ENCODE measurements around the gene COL15A1.
"Not testable (repeated sequence)": the region's sequence is repeated elsewhere in the genome, so short reads cannot be mapped to it uniquely, and the experiment has no call there.

Gene COL15A1

DNA sequence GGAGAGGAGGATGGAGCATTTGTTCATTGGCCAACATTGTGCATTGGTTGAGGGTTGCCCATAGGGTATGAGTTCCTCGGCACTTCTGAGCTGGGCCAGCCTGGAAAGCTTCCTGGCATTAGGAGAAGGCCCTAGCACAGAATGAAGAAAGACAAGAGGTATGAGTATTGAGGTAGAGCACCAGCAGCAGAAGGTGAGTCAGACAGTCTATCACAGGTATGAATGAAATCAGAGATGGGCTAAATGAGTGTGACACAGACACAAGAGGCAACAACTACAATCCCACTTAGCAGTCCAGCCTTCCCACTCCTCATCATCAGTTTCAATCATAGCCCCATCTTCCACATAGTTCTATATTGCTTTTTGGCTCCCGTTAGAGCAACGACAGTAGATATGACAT, 135.8 kb downstream of the COL15A1 start:
- DNase-seq (ENCODE audit: low read depth in 2 of 2) = no peak

DNA sequence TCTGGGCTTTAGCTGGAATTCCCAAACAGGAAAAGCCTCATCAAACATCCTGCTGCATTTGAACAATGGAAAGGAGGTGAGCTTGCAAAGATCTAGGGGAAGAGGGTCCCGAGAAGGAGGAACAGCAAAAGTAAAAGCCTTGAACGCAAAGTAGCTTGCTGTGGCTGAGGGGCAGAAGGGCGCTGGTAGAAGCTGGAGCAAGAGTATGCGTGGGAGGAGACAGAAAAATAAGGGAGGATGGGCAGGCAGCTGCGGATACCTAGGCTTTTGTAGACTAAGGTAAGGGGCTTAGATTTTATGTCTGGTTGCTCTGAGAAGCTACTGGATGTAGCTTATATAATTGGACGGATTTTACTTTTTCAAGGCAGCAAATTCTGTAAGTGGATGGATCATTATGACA, 139.3 kb downstream of the COL15A1 start:
- no peak for DNase-seq (ENCODE audit: low read depth in 2 of 2)

DNA sequence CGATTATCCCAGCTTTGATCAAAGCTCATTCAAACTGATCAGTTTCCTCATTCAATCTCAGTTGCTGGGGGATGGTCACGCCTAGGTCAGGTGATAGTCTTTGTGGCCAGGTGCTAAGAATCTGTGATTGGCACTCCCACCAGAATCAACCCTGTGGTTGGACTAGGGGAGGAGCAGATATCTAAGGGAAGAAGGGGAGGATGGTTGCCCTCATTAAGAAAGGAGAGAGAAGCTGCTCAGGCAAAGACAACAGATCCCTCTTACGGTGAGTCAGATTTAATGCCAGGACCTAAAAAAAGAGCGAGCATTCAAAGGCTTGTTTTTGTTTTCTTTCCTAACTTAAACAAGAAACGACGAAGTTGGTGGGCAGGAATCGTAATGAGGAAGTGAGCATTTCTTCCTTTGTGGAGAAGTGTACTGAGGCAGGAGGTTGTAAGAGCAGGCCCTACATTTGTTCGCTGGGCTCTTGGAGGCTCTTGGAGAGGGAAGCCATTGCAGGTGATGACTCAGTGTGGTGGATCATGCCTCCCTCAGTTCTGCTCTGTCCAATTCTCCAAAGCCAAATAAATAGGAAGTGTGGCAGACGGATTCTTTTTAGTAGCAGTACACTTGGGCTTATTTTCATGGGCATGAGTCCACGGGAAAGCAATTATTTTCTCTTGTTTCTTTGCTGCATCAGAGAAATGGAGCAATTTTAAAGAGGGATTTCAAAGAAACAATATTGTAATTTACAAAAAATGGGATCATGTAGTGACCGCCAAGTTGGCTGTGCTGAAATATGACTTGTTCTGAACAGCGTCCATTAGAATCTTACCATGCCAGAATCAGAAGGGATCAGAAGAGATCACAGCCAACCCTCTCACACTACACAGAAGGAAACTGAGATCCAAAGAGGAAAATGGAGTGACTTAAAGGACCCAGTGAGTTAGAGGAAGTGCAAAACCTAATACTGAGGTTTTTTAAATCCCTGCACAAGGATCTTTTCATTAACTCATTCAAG, 142.5 kb downstream of the COL15A1 start:
- DNase-seq (ENCODE audit: low read depth in 2 of 2) = no peak

DNA sequence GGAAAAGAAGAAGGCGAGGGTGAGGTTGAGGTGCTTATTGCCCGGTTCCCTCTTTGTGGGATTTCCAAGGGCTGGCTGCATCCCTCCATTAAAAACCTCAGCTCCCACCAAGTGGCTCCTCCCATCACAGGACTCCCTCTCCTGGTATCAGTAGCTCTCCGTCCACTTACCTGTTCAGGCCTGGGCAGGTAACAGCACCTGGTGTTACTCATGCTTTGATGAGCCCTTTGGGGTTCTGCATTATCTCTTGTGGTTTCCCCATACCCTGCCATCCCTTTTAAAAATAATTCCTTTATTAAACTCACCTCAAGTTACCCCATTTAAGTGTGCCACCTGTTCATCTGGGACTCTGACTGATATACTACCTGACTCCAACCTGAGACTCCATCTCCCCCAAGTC, 143.8 kb downstream of the COL15A1 start:
- DNase-seq (ENCODE audit: low read depth in 2 of 2) = no peak

DNA sequence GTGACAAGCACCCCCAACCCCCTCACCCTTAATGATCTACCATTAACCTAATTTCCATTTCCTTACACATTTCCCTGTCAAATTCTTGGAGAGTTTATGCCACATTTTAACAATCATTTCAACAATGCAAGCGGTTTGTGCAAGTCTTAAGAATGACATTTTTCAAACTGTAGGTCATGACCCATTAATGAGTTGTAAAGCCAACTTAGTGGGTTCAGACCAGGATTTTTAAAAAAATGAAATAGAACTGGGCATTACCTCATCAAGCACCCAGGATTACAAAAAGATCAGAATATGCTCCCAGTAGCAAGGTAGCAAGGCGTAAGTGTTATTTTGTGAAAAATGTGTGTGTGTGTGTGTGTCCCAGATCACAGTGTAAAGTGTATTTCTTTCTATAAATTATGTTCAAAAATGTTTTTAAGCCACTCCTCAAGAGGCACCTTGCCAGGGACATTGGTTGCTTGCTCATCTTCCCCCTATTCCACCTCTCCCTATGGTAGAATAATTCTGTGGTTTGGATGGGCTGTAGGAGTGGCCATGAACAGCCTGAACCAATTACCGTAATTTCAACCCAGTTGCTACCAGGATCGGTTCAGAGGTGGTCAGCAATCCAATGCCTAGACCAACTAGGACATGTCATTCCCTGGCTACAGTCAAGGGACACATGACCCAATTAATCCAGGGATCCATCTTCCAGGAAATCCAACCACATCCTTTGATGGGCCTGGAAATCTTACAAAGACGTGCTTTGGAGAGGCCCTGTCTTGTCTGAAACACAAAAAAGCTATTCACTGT, 146.8 kb downstream of the COL15A1 start:
- no peak for DNase-seq (ENCODE audit: low read depth in 2 of 2)

DNA sequence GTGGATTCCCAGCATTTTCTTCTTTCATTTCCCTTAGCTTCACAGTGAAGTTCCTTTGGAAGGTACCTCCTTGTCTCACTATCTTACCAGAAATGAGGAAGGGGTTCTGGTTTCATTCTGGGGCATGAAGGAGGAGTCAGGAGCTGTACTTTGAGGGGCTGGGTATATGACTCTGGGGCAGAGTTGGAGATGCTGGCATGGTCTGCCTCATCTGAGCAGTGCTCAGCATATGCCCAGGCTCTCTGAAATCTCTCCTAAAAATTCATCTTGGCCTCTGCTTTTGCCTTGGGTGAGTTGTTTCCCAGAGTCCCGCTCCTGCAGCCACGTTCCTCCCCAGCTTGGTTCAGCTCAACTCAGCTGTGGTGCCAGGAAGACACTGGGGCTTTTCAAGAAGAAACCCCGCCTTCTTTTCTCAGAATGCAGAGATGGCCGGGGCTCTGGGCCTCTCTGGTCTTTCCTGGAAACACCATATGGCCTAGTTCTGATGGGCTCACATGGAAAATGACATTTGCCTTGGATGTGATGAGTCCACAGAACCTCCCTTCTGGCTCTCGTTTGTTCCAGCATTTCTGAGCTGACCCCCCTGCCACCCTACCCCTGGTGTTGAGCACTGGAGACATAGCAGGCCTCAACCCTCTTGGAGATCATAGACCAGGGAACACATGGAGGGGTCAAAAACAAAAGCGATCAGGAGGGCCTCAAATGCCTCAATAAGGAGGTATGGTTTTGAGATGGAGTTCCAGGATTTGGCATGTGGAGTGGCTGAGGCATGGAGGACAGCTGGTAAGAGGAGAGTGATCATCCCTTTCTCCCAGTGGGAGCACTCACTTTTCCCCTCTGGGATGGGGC, 149.2 kb downstream of the COL15A1 start:
- peak in 1 of 2 donors; percentile 39 for DNase-seq (ENCODE audit: low read depth in 2 of 2)

DNA sequence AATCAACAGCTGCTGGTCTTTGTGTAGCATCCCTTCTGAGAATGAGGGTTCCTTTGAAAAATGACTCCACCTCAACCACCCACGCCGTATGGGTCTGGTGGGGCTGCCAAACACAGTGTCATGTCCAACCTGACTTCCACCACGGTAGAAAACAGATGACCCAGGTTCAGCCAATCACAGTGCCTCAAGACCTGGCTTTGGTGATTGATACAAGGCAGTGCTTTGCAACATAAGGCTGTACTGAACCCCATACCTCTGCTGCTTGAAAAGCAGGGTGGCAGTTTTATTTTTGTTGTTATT, 149.7 kb downstream of the COL15A1 start:
- peak in 1 of 2 donors; percentile 25 for DNase-seq (ENCODE audit: low read depth in 2 of 2)

DNA sequence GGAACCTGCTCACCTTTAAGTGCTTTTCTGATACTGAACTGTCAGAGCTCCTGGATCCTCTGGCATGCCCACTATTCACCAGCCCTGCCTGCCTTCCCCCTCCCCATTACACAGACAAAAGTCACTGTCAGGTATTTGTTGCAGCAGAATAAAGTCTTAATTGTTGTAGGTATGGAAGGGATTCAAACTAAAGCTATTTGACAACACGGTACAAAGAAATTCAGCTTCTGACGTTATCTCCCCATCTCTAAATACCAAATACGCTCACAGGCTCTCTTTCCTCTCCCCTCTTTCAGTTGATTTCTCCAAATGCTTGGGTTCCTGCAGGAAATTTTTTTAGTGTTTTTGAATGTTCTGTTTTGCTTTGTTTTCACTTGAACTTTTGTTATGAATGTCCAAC, 151.9 kb downstream of the COL15A1 start:
- no peak for DNase-seq (ENCODE audit: low read depth in 2 of 2)

DNA sequence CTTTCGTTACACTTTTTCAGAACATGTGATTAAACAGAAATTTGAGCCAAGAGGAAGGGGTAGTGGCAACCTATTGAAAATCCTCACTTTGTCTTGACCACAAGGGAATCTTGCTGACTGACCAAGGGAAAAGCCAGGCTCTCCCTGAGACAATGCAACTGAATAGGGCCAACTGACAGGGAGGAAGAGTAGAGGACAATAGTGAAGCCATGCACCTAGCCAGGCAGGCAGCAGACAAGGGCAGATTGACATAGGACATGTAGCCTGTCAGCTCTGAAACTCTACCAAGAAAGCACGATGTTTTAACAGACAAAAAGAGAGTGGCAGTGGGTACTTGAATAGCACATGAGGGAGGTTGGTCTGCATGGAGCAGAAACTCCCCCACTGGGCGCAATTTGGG, 152.7 kb downstream of the COL15A1 start:
- no peak for DNase-seq (ENCODE audit: low read depth in 2 of 2)

DNA sequence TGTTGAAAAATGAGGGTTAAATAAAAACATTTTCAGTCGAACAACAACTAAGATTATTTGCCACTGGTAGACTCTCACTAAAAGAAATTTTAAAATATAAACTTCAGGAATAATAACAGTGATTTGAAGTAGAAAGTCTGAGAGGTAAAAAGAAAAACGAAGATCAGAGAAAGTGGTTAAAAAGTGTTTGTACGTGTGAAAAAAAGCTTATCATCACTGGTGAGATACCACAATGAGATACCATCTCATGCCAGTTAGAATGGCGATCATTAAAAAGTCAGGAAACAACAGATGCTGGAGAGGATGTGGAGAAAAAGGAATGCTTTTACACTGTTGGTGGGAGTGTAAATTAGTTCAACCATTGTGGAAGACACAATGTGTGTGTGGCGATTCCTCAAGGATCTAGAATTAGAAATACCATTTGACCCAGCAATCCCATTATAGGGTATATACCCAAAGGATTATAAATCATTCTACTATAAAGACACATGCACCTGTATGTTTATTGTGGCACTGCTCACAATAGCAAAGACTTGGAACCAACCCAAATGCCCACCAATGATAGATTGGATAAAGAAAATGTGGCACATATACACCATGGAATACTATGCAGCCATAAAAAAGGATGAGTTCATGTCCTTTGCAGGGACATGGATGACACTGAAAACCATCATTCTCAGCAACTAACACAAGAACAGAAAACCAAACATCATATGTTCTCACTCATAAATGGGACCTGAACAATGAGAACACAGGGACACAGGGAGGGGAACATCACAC, 156.3 kb downstream of the COL15A1 start:
- not testable (repeated sequence) for DNase-seq (ENCODE audit: low read depth in 2 of 2)

DNA sequence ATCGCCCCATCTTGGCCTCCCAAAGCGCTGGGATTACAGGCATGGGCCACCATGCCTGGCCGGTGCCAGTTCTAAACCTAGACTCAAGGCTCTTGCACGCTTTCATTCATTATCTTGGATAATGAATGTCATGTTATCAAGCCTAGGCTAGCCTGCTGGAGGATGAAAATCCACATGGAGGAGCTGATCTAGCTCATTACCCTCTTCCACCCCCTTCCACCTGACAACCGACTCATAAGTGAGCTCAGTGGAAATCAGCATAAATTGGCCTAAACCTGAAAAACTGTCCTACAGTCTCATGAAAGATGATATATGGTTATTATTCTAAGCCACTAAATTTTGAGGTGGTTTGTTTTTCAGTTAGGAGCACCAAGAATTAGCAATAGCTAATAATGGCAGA, 157.6 kb downstream of the COL15A1 start:
- no peak for DNase-seq (ENCODE audit: low read depth in 2 of 2)

DNA sequence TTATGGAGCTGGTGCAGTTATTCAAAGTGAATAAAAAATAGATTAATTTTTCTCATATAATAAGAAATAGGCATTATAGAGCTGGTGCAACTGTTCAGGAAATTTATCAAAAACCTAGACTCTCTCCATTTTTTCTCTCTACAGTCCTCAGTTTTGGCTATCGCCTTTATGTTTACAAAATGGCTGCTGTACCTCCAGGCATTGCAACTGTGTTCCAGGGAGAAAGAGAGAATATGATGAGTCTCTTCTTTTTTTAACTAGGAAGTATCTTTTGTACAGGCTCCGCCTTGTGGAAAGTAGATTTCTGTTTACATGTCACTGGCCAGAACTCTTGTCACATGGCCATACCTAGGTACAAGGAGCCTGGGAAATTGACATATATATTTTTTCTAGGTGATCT, 158.1 kb downstream of the COL15A1 start:
- no peak for DNase-seq (ENCODE audit: low read depth in 2 of 2)

DNA sequence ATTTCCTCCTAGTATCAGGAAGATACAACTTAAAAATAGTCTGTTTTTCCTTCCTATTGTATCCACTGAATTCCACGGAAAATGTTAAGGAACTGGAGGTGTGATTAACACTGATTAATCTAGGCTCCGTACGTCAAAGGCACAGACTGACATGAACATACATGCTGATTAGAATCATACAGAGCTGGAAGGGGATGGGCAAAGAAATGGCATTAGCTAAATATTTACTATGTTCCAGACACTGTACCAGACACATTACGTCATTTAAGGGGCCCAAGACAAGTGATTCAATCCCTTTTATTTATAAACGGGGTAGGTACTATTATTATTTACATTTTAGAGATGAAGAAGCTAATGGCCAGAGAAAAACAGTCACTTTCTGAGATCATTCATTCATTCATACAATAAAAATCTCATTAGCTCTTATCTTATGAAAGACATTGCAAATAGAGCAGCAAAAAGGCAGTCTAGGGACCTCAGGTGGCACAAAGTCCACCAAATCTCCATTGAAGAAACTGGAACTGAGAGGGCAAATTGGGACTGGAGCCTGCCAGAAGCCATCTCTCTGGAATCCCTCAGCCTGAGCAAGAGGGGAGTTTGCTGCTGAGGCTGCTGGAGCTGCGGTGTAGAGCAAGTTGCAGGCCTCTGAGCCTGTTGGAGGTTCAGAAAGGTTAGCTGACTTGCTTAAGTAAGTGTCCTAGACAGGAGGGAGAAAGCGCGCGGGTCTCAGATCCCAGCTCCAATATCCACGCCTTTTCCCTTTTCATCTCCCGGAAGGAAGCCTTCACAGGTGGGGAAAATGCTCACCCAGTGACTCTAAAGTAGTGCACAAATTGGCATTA, 159.6 kb downstream of the COL15A1 start:
- no peak for DNase-seq (ENCODE audit: low read depth in 2 of 2)

DNA sequence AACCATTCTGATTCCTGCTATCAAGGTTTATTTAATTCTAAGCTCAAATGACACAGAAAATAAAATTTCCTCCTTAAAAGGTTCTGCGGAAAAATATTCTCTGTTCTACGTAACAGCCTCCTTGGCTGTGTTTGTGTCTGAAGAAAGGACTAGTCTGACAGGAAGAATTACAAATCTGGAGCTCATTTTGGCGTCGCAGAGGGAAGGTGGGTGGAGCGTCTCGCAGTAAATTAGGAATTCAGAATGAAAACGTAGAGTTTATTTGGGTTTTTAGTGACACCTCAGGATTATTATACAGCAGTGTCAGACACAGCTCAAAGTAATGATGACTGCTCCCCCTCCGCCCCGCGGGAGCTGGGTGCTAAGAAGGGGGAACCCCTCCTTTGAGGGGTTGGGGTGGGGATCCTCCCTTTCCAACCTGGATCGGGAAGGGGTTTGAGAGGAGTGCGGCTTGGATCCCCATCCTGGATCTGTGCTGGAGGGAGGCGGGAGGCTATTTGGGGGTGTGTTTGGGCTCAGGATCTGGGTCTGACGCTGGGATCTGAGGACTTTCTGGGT, 160.3 kb downstream of the COL15A1 start:
- DNase-seq (ENCODE audit: low read depth in 2 of 2) = no peak

DNA sequence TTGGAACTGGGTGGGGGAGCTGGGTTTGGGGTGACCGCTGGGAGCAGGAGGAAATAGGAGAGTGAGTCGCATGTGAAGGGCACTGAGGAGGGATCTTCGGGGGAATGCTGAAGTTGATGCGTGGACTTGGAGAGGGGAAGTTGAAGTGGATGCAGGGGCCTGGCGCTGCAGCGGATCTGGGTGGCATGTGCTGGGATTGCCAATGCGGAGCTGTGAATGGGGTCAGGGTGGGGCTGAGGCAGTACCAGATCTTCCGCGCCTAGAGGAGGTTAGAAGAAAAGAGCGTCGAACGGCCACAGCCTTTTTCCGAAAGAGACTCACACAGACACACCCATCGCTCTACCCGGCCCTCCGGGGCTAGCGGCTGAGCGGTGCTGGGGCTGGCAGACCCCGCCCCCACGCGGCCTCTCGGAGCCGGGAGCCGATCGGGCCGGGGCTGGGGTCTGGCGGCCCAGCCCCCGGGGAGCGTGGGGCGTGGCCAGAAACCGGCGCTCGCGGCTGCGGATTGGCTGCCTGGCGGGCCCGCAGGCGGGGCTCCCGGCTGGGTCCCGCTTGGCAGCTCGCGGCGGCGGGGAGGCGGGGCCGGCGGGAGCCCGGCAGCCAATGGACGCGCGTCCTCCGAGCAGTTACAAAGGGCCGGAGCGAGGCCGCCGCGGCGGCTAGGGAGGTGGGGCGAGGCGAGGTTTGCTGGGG, 160.9 kb downstream of the COL15A1 start, which contains the start of gene TGFBR1:
Gene TGFBR1 (plus strand): TSS at position 655 of the 693 bp plus-strand sequence. CDS start 93 bp downstream, outside the sequence.
- peak; percentile 89 to 93 for DNase-seq (ENCODE audit: low read depth in 2 of 2)

DNA sequence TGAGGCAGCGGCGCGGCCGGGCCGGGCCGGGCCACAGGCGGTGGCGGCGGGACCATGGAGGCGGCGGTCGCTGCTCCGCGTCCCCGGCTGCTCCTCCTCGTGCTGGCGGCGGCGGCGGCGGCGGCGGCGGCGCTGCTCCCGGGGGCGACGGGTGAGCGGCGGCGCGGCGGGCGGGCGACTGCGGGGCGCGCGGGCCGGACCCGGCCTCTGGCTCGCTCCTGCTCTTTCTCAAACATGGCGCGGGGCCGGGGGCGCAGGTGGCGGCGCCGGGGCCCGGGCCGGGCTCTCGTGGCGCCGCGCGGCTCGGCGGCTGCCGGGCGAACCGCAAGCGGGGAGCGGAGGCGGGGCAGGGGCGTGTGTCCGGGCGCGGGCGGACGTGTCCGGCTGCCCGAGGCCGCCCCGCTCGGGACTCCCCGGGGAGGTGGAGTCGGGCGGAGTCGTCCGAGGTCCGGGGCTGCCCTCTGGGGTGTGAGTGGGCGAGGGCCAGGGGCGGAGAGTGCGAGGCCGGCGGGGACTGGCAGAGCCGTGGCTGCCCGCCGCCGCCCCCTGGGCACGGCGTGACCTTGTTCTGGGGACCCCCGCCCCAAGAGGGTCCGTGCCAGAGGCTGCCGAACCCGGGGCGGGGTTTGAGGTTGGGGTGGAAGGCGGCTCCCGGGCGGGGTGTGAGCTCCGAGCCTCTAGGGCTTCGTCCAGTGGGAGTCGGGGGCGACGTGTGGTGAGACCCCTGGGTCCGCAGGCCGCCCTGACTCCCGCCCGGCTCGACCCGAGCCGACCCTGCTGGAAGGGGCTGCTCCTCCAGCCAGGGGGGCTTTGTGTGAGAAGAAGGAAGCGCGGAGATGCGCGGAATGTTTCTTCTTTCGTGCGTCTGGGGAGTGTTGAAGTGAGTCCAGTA, 161.7 kb downstream of the COL15A1 start:
- DNase-seq (ENCODE audit: low read depth in 2 of 2) = peak; percentile 17 to 38

DNA sequence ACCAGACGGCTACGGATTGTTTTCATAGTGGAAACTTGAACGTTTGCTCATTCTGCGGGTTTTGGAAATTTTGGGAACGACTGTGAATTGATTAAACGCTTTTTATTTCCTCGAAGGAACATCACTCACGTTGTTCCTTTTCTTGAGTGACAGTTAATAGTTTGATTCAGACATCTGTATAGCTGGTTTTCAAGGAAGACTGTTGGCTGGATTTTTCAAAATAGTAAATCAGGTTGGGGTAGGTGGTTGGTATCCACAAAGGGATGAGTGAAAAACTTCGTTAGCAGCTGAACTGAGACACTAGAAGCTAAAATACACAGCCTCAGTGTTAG, 162.3 kb downstream of the COL15A1 start:
- DNase-seq (ENCODE audit: low read depth in 2 of 2) = no peak

DNA sequence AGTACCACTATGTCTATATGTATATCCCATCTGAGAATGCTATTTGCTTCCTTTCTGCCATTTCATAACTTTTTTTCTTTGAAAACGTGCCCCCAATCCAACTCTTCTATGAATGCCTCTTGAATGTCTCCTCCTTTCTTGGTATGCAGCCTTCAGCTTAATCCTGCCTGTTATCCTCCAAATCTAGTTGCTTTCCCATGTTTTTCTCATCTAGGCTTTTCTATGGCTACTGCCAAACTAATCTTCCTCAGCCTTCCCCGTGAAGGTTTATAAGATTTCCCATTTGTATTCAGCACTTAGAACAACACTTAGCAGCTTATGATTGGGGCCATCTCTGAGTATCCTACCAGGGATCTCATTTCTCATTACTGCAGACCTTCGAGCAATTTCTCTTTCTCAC, 163.7 kb downstream of the COL15A1 start:
- no peak for DNase-seq (ENCODE audit: low read depth in 2 of 2)
